OCI-LY3 (cell line): ENCODE results near the gene GNB5.
A peak's percentile ranks its signal among the peaks of the same experiment; 100 is the strongest.

Experiments used
- H2AFZ ChIP-seq: fragments of 200-600, 300-600 bp; shearing (Covaris generic); 2 replicates; pipeline ENCODE4 v1.6.0; 2014; ENCODE audit warnings: antibody characterized with exemption, low read depth, low read length
- H3K27ac ChIP-seq: fragments of 200-600, 300-600 bp; sonication (generic); 2 replicates; pipeline ENCODE4 v1.5.1; 2014; ENCODE audit warnings: mild to moderate bottlenecking, low read length, moderate library complexity, mixed read lengths
- H3K27me3 ChIP-seq: fragments of 200-600, 300-600 bp; sonication (generic); 2 replicates; pipeline ENCODE4 v1.6.1; 2014; ENCODE audit warnings: low read depth, low read length, mixed read lengths
- H3K36me3 ChIP-seq: fragments of 200-600, 300-600 bp; sonication (generic); replicated peaks from 2 replicates; pipeline ENCODE3; 2014; ENCODE audit warnings: low read depth, low read length, mixed read lengths
- H3K4me1 ChIP-seq: fragments of 300-600, 200-600 bp; sonication (generic); 2 replicates; pipeline ENCODE4 v1.6.1; 2014; ENCODE audit warnings: low read length, mixed read lengths
- H3K4me2 ChIP-seq: fragments of 200-600, 300-600 bp; sonication (generic); 2 replicates; pipeline ENCODE4 v1.6.1; 2014; ENCODE audit warnings: low read length, mixed read lengths
- H3K4me3 ChIP-seq: fragments of 300-600, 200-600 bp; sonication (generic); 2 replicates; pipeline ENCODE4 v1.5.1; 2014; ENCODE audit warnings: antibody characterized with exemption, mild to moderate bottlenecking, low read length, moderate library complexity
- H3K79me2 ChIP-seq: fragments of 300-600, 200-600 bp; shearing (Covaris generic); 2 replicates; pipeline ENCODE4 v1.6.1; 2014; ENCODE audit warnings: mild to moderate bottlenecking, low read length, mixed read lengths
- H3K9ac ChIP-seq: fragments of 300-600, 200-600 bp; shearing (Covaris generic); 2 replicates; pipeline ENCODE4 v1.6.0; 2014; ENCODE audit warnings: mild to moderate bottlenecking, low read length, moderate library complexity
- H3K9me3 ChIP-seq: fragments of 200-600, 300-600 bp; shearing (Covaris generic); 2 replicates; pipeline ENCODE4 v1.6.1; 2014; ENCODE audit warnings: low read length, mixed read lengths; ENCODE audit not compliant: insufficient read depth
- H4K20me1 ChIP-seq: fragments of 200-600, 300-600 bp; sonication (generic); 2 replicates; pipeline ENCODE4 v1.6.1; 2016; ENCODE audit warnings: low read length, mixed read lengths; ENCODE audit not compliant: insufficient read depth
- CTCF ChIP-seq: fragments of 200-600, 300-600 bp; sonication (generic); IDR thresholded peaks from 2 replicates; pipeline ENCODE4 v1.5.1; 2014; ENCODE audit warnings: antibody characterized with exemption, low read length, low read depth
- EZH2phosphoT487 ChIP-seq: fragments of 200-600 bp; shearing (Covaris generic); IDR thresholded peaks from 2 replicates; pipeline ENCODE4 v1.6.1; 2018; ENCODE audit warnings: antibody characterized with exemption, mixed run types, low read depth

GNB5 gene

GRCh38 chr15:52102463-52102862 is 88.7 kb downstream of the GNB5 start:
- H3K9ac ChIP-seq, result no peak overlapping the region
- peaks cover 14% of the 10 kb centered on the region for H3K4me1 ChIP-seq
- H3K4me3 ChIP-seq, result peak overlapping the region; percentile 21; the same call in 1 of the 2 replicates
- H2AFZ ChIP-seq, result no peak overlapping the region
- H3K4me2 ChIP-seq, result no peak overlapping the region; the same call in 1 of the 2 replicates
- 0 out of 2 replicates have a peak, but pooled peaks cover 4% of the 10 kb centered on the region for H3K79me2 ChIP-seq
- no peaks in the 10 kb centered on the region for H3K9me3 ChIP-seq
- H3K36me3 ChIP-seq, result no peaks in the 10 kb centered on the region
- TF ChIP-seq EZH2phosphoT487, result no peak
- no peak for TF ChIP-seq CTCF
- no peaks in the 10 kb centered on the region for H3K27me3 ChIP-seq
- H3K27ac ChIP-seq, result no peak overlapping the region
- H4K20me1 ChIP-seq, result no peaks in the 10 kb centered on the region

DNA sequence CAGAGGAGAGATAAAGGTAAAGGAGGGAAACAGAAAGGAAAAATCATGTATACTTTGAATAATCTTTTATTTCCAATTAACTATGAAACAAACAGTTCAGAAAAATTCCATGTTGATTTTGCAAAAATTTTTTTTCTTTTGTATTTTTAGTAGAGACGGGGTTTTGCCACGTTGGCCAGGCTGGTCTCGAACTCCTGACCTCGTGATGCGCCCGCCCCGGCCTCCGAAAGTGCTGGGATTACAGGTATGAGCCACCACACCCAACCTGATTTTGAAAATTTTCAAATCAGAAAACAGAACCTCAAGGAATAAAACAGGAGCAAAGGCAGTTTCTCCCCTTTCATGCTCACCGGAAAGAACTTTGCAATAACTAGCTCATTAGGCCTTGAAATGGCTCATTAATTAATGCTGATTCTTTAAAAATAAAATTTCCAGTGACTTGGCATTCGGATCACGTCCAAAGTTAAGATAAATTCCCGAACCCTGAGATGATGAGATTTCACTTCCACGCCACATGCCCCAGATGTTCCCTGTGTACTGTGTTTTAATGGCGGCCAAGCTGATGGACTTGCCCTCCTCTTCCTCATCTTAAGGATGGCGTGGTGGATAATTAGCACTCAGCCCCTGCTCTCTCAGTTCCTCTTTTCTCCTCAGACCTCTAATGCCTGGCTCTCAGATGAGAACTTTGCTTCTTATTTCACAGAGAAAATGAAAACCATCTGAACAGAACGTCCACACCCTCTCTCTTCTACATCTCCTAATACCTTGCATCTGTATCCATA is 89.5 kb downstream of the GNB5 start:
- no peak overlapping the region; the same call in 1 of the 2 replicates for H3K9ac ChIP-seq
- TF ChIP-seq EZH2phosphoT487, result no peak
- H4K20me1 ChIP-seq, result no peaks in the 10 kb centered on the region
- no peak overlapping the region for H3K27ac ChIP-seq
- H3K79me2 ChIP-seq, result peaks cover 8% of the 10 kb centered on the region; the same call in 1 of the 2 replicates
- no peaks in the 10 kb centered on the region for H3K27me3 ChIP-seq
- H3K4me3 ChIP-seq, result peak overlapping the region; percentile 30; the same call in 1 of the 2 replicates
- H2AFZ ChIP-seq, result no peak overlapping the region
- peaks cover 18% of the 10 kb centered on the region for H3K4me1 ChIP-seq
- H3K4me2 ChIP-seq, result no peak overlapping the region; the same call in 1 of the 2 replicates
- H3K36me3 ChIP-seq, result no peaks in the 10 kb centered on the region
- H3K9me3 ChIP-seq, result no peaks in the 10 kb centered on the region

GRCh38 chr15:52100807-52101442 is 90.3 kb downstream of the GNB5 start:
- Histone ChIP-seq H3K27ac (no peak overlapping the region), H3K4me2 (no peak overlapping the region), H3K4me1 (peaks cover 18% of the 10 kb centered on the region), H3K36me3 (no peaks in the 10 kb centered on the region), H3K4me3 (no peak overlapping the region), H2AFZ (no peak overlapping the region), H3K27me3 (no peaks in the 10 kb centered on the region), H3K79me2 (peaks cover 8% of the 10 kb centered on the region; the same call in 1 of the 2 replicates), H3K9ac (no peak overlapping the region), H4K20me1 (no peaks in the 10 kb centered on the region), H3K9me3 (no peaks in the 10 kb centered on the region)
- no peak for TF ChIP-seq EZH2phosphoT487

DNA sequence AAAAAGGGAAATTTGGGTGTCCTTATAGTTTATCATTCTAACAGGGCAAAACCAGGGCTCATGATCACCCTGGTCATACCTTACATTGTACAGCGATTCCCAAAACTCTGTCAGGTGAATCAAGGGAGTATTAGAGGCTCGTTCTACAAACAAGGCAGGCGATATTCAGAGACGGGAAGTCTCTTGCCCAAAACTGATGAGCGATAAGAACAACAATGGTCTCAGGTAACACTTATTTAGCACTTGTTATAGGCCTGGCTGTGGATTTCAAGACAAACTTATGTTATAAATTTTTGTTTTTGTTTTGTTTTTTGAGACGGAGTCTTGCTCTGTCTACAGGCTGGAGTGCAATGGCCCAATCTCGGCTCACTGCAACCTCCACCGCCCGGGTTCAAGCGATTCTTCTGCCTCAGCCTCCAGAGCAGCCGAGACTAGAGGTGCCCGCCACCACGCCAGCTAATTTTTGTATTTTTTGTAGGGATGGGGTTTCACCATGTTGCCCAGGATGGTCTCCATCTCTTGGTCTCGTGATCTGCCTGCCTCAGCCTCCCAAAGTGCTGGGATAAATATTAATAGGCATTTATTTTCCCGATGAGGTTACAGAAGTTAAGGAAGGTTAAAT is 91.4 kb downstream of the GNB5 start:
- Histone ChIP-seq H3K4me3 (no peak overlapping the region), H4K20me1 (no peaks in the 10 kb centered on the region), H3K9me3 (no peaks in the 10 kb centered on the region), H3K27me3 (no peaks in the 10 kb centered on the region), H3K9ac (no peak overlapping the region), H3K4me2 (no peak overlapping the region), H3K27ac (no peak overlapping the region), H2AFZ (no peak overlapping the region), H3K79me2 (peaks cover 8% of the 10 kb centered on the region; the same call in 1 of the 2 replicates), H3K36me3 (no peaks in the 10 kb centered on the region), H3K4me1 (peaks cover 19% of the 10 kb centered on the region)
- no peak for TF ChIP-seq CTCF
- no peak for TF ChIP-seq EZH2phosphoT487
